K562 (cell line): ENCODE results near the gene SLC52A1. TPM values are rescaled to one million over a fixed set of nuclear protein-coding genes. Genes with fewer than 3 reads are reported as not detected.
A peak's percentile ranks its signal among the peaks of the same experiment; 100 is the strongest.

Experiments
- JUNB ChIP-seq: fragments of 450-650 bp; formaldehyde crosslinking; conservative IDR thresholded peaks from 2 replicates; pipeline ENCODE4 v1.4.0; 2020; ENCODE audit warnings: mild to moderate bottlenecking
- KDM2B ChIP-seq: fragments of 250-450 bp; sonication (Bioruptor Pico); IDR thresholded peaks from 2 replicates; pipeline ENCODE4 v1.8.0; 2021; ENCODE audit warnings: mild to moderate bottlenecking, moderate library complexity
- NR2C1 ChIP-seq, 2 experiments: fragments of 450-650 bp; IDR thresholded peaks; 2 replicates each; pipeline ENCODE4 v1.6.1; 2017; ENCODE audit warnings: mild to moderate bottlenecking in 2 of 2, antibody characterized with exemption in 1 of 2, inconsistent platforms in 1 of 2, missing compliant biosample characterization in 1 of 2, missing genetic modification characterization in 1 of 2
- PHB ChIP-seq: fragments of 250-450 bp; sonication (Bioruptor Pico); IDR thresholded peaks from 2 replicates; pipeline ENCODE4 v1.5.0; 2021
- PHF20 ChIP-seq: fragments of 450-650 bp; IDR thresholded peaks from 2 replicates; pipeline ENCODE4 v1.6.1; 2018; ENCODE audit not compliant: partially characterized antibody
- ZFX ChIP-seq: sonication (generic); formaldehyde crosslinking; IDR thresholded peaks from 2 replicates; pipeline ENCODE4 v1.8.0; 2022; ENCODE audit warnings: mild to moderate bottlenecking, missing genetic modification reagents, moderate library complexity
- polyA plus RNA-seq, 8 experiments: library from polyadenylated mRNA; depleted of rRNA in 4 of 8; stranded (reverse) in 5 of 8; unstranded in 3 of 8; fragments of >200 nt; fragmentation: Nextera tagmentation in 2 of 8; fragmentation: Illumina TruSeq in 1 of 8; extraction: Ambion mirVana in 2 of 8; extraction: Trizol in 1 of 8; gene quantifications; 2 replicates each; pipeline versions ENCODE4 v1.2.1 to v1.2.3, GENCODE V29; 2011 to 2014; ENCODE audit warnings: inconsistent platforms in 1 of 8, missing spikeins in 1 of 8
- total RNA-seq, 7 experiments: library from RNA; depleted of rRNA in 6 of 7; stranded (reverse); fragments of >200 nt in 6 of 7; fragmentation: Illumina TruSeq in 2 of 7; extraction: Trizol in 2 of 7; gene quantifications; 2 replicates each; pipeline versions ENCODE4 v1.2.1 to v1.2.3, GENCODE V29; 2011 to 2021; ENCODE audit warnings: low replicate concordance in 1 of 7
- TF ChIP-seq, protein P1 (sequence below): fragments of 450-650 bp; IDR thresholded peaks from 2 replicates; pipeline ENCODE4 v1.6.1; 2016; ENCODE audit warnings: mild to moderate bottlenecking
- TF ChIP-seq, protein P2 (sequence below): fragments of 250-450 bp; sonication (Bioruptor Pico); IDR thresholded peaks from 2 replicates; pipeline ENCODE4 v1.9.0; 2021; ENCODE audit warnings: mild to moderate bottlenecking, inconsistent platforms
- TF ChIP-seq, protein P3 (sequence below): fragments of 450-650 bp; IDR thresholded peaks from 2 replicates; pipeline ENCODE4 v1.6.1; 2016; ENCODE audit warnings: borderline replicate concordance

SLC52A1 gene
- total and polyA plus RNA-seq, 9 of the 15 experiments (the other 6 are each of a cell fraction or from before 2014, with no cell fraction given) = 0.04 TPM; not detected in 8

DNA sequence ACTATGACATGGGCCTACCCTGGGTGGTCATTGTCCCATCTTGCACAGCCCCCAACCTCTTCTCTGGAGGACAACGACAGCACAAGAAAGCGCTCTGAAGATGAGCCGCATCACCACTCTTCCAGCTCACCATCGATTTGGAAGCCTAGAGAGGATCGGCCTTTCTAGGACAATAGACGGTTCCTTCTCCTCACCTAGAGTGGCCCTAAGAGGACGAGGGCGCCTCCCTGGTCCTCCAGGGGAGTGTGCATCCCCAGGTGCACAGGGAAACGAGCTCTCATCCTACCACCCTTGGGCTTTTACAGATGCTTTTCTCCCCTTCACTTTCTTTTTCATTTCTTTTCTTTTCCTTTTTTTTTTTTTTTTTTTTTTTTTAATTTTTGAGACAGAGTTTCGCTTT lies 20.3 kb upstream of the SLC52A1 start (continued):
- TF ChIP-seq, protein P1, sequence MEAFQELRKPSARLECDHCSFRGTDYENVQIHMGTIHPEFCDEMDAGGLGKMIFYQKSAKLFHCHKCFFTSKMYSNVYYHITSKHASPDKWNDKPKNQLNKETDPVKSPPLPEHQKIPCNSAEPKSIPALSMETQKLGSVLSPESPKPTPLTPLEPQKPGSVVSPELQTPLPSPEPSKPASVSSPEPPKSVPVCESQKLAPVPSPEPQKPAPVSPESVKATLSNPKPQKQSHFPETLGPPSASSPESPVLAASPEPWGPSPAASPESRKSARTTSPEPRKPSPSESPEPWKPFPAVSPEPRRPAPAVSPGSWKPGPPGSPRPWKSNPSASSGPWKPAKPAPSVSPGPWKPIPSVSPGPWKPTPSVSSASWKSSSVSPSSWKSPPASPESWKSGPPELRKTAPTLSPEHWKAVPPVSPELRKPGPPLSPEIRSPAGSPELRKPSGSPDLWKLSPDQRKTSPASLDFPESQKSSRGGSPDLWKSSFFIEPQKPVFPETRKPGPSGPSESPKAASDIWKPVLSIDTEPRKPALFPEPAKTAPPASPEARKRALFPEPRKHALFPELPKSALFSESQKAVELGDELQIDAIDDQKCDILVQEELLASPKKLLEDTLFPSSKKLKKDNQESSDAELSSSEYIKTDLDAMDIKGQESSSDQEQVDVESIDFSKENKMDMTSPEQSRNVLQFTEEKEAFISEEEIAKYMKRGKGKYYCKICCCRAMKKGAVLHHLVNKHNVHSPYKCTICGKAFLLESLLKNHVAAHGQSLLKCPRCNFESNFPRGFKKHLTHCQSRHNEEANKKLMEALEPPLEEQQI = peak; percentile 73
- TF ChIP-seq ZFX (CRISPR knock-in tag) (no peak), JUNB (CRISPR knock-in tag) (no peak), PHF20 (no peak), KDM2B (CRISPR knock-in tag) (no peak), PHB (CRISPR knock-in tag) (no peak), NR2C1 (IDR thresholded peaks at IDR 0.05) (0 out of 2 replicates have a peak, but pooled peaks have one; percentile 29), NR2C1 (tag; IDR thresholded peaks at IDR 0.05) (no peak)
- TF ChIP-seq, protein P2, sequence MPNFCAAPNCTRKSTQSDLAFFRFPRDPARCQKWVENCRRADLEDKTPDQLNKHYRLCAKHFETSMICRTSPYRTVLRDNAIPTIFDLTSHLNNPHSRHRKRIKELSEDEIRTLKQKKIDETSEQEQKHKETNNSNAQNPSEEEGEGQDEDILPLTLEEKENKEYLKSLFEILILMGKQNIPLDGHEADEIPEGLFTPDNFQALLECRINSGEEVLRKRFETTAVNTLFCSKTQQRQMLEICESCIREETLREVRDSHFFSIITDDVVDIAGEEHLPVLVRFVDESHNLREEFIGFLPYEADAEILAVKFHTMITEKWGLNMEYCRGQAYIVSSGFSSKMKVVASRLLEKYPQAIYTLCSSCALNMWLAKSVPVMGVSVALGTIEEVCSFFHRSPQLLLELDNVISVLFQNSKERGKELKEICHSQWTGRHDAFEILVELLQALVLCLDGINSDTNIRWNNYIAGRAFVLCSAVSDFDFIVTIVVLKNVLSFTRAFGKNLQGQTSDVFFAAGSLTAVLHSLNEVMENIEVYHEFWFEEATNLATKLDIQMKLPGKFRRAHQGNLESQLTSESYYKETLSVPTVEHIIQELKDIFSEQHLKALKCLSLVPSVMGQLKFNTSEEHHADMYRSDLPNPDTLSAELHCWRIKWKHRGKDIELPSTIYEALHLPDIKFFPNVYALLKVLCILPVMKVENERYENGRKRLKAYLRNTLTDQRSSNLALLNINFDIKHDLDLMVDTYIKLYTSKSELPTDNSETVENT = peak; percentile 65; the same call in 1 of the 2 replicates
- TF ChIP-seq, protein P3, sequence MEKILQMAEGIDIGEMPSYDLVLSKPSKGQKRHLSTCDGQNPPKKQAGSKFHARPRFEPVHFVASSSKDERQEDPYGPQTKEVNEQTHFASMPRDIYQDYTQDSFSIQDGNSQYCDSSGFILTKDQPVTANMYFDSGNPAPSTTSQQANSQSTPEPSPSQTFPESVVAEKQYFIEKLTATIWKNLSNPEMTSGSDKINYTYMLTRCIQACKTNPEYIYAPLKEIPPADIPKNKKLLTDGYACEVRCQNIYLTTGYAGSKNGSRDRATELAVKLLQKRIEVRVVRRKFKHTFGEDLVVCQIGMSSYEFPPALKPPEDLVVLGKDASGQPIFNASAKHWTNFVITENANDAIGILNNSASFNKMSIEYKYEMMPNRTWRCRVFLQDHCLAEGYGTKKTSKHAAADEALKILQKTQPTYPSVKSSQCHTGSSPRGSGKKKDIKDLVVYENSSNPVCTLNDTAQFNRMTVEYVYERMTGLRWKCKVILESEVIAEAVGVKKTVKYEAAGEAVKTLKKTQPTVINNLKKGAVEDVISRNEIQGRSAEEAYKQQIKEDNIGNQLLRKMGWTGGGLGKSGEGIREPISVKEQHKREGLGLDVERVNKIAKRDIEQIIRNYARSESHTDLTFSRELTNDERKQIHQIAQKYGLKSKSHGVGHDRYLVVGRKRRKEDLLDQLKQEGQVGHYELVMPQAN = no peak
- TF ChIP-seq, all 486 proteins: peak for 11
